Sigmoid colon (tissue), 7 donors: ENCODE results near the gene ATP6V1G1. TPM values are rescaled to one million over a fixed set of nuclear protein-coding genes. Genes with fewer than 3 reads are reported as not detected.

Experiments
- DNase-seq: peaks from one replicate; pipeline ENCODE4 v3.0.0-alpha.2; 2019
- H3K27ac ChIP-seq, 4 donors: fragments of 200-600 bp; sonication (generic); one replicate each; pipeline ENCODE4 v1.5.1; 2016 to 2019; ENCODE audit warnings: mild to moderate bottlenecking in 1 of 4
- H3K27me3 ChIP-seq, 3 donors: fragments of 200-600 bp; sonication (generic); one replicate each; pipeline ENCODE4 v1.5.1; 2019; ENCODE audit warnings: mild to moderate bottlenecking in 1 of 3
- H3K36me3 ChIP-seq, 4 donors: fragments of 200-600 bp; sonication (generic); one replicate each; pipeline ENCODE4 v1.5.1; 2016 to 2019
- H3K4me1 ChIP-seq, 4 donors: fragments of 200-600 bp; sonication (generic); one replicate each; pipeline ENCODE4 v1.5.1; 2017 to 2019
- H3K4me3 ChIP-seq, 4 donors: fragments of 200-600 bp; sonication (generic); one replicate each; pipeline ENCODE4 v1.5.1; 2017 to 2019; ENCODE audit warnings: mild to moderate bottlenecking in 2 of 4, moderate library complexity in 1 of 4
- H3K9me3 ChIP-seq, 4 donors: fragments of 200-600 bp in 3 of 4; sonication (generic) in 3 of 4; one replicate each; pipeline versions ENCODE4 v1.5.1 to v1.6.1; 2013 to 2019
- EP300 ChIP-seq, 4 donors: sonication (generic); formaldehyde crosslinking; IDR thresholded peaks; one replicate each; pipeline ENCODE4 v1.6.1; 2017; ENCODE audit warnings: antibody characterized with exemption in 4 of 4
- POLR2A ChIP-seq, 2 donors: fragments of 450-650 bp; IDR thresholded peaks; one replicate each; pipeline ENCODE4 v1.6.1; 2016; ENCODE audit warnings: antibody characterized with exemption in 2 of 2, mild to moderate bottlenecking in 2 of 2, moderate library complexity in 2 of 2
- POLR2AphosphoS5 ChIP-seq, 4 donors: sonication (generic); formaldehyde crosslinking; IDR thresholded peaks; one replicate each; pipeline ENCODE4 v1.6.1; 2017; ENCODE audit warnings: antibody characterized with exemption in 4 of 4
- WGBS, 2 donors: extraction: QIAGEN DNeasy Blood & Tissue Kit; methylation state at CpG; one replicate each; pipeline ENCODE4 v1.1.7; 2013; 5-methylcytosine and 5-hydroxymethylcytosine counted together
- intact Hi-C: fragments of 100-400 bp; cut with DNase I; formaldehyde crosslinking; loops from one replicate; pipeline ENCODE4 v1.15.1; 2023
- polyA plus RNA-seq, 3 donors: library from polyadenylated mRNA; stranded (reverse); fragments of 200-250 nt; gene quantifications; one replicate each; pipeline ENCODE4 v1.2.3, GENCODE V29; 2013
- total RNA-seq, 4 donors: library from RNA; depleted of rRNA; stranded (reverse); fragments of >200 nt; gene quantifications; one replicate each; pipeline ENCODE4 v1.1.0, GENCODE V29; 2016
- TF ChIP-seq, protein P1 (sequence below), 4 experiments: fragments of 450-650 bp in 3 of 4; fragments of 200-600 bp in 1 of 4; IDR thresholded peaks; one replicate each; pipeline ENCODE4 v1.5.1; 2016 to 2019; ENCODE audit warnings: antibody characterized with exemption in 4 of 4, mild to moderate bottlenecking in 3 of 4, moderate library complexity in 2 of 4
- donor health status: healthy with polysubstance abuse.
- donor health status: Bipolar disorder and iron deficiency.
- donor health status: healthy.

The ATP6V1G1 gene
- total and polyA plus RNA-seq, 7 donors = 114 to 256 (median 176) TPM

DNA sequence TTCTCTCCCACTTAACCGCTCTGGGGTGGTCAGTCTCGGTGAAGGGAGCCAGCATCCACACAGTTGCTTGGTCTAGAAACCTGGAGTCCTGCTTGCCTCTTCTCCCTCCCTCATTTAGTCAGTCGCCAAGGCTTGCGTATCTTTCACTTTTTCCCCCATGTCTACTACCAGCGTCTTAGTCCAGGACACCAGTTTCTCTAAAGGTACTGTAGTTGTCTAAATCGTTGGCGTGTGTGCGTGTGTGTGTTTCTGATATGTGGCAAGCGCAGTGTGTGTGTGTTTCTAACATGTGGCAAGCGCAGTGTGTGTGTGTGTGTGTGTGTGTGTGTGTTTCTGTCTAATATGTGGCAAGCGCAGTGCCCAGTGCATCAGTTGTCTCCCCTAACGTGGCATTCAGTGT, 641 bp downstream of the ATP6V1G1 start:
- 1% methylated on average over 12 of the region's 12 CpGs for WGBS, 2 donors
- peaks cover 0 to 8% (median 5%) of the 10 kb centered on the region in 4 donors for H3K36me3 ChIP-seq
- peaks cover 0 to 54% (median 52%) of the 10 kb centered on the region in 4 donors for H3K4me1 ChIP-seq
- peak overlapping the region; percentile 72 to 88 (median 76) for H3K4me3 ChIP-seq
- no peak for DNase-seq
- H3K27me3 ChIP-seq = no peaks in the 10 kb centered on the region
- intact Hi-C loops = loop anchor here (5.0 kb wide), 1 partner anchor 191 kb away; no protein-coding TSS in a partner anchor
- H3K27ac ChIP-seq = peak overlapping the region; percentile 85 to 92 (median 90)
- TF ChIP-seq POLR2A (IDR thresholded peaks at IDR 0.05) (no peak), EP300 (IDR thresholded peaks at IDR 0.05) (no peak), POLR2AphosphoS5 (IDR thresholded peaks at IDR 0.05) (no peak)
- TF ChIP-seq, protein P1, sequence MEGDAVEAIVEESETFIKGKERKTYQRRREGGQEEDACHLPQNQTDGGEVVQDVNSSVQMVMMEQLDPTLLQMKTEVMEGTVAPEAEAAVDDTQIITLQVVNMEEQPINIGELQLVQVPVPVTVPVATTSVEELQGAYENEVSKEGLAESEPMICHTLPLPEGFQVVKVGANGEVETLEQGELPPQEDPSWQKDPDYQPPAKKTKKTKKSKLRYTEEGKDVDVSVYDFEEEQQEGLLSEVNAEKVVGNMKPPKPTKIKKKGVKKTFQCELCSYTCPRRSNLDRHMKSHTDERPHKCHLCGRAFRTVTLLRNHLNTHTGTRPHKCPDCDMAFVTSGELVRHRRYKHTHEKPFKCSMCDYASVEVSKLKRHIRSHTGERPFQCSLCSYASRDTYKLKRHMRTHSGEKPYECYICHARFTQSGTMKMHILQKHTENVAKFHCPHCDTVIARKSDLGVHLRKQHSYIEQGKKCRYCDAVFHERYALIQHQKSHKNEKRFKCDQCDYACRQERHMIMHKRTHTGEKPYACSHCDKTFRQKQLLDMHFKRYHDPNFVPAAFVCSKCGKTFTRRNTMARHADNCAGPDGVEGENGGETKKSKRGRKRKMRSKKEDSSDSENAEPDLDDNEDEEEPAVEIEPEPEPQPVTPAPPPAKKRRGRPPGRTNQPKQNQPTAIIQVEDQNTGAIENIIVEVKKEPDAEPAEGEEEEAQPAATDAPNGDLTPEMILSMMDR (IDR thresholded peaks at IDR 0.05) = no peak
- H3K9me3 ChIP-seq = no peaks in the 10 kb centered on the region

DNA sequence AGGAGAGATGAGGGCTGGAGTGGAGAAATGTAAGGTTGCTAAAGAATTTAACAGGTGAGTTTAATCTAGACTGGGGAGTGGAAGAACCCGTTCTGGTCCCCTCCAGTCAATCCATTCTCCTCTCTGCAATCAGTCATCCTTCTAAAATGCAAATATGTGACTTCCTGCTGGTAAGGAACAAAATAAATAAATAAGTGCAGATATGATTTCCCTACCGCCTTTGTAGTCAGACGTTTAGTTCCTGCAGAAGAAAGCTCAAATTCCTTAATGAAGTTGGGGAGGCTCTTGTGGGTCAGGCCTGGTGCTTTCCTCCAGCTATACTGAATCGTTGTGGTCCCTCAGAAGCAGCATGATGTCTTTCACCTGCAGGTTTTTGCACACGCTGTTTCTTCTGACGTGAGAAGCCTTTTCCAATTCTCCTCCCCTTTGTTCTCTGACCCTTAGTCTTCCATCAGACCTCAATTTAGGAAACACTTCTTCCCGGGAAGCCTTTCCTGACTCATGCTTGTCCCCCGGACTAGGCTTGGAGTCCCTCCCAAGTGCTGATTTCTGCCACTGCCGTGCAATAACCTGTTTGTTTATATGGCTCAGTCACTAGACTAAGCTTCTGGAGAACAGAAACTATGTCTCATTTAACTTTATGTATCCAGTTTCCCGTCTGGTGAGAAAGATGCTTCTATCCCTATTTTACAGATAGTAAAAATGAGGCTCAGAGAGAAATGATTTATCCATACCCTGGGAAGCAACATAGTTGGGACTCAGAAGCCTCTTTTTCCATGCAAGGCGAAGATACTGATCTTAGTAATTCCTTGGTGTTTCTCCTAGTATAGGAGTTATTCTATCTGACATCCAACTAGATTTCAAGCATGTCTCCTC, 1.3 kb downstream of the ATP6V1G1 start:
- Histone ChIP-seq H3K36me3 (peaks cover 0 to 15% (median 11%) of the 10 kb centered on the region in 4 donors), H3K4me3 (peak overlapping the region; percentile 72 to 88 (median 76)), H3K27me3 (no peaks in the 10 kb centered on the region), H3K27ac (peak overlapping the region; percentile 0 to 92 (median 88)), H3K4me1 (peaks cover 0 to 54% (median 52%) of the 10 kb centered on the region in 4 donors), H3K9me3 (no peaks in the 10 kb centered on the region)
- WGBS, 2 donors = 10 to 17% methylated on average over 11 of the region's 11 CpGs
- TF ChIP-seq POLR2A (IDR thresholded peaks at IDR 0.05) = no peak
- no peak for DNase-seq
- intact Hi-C loops = loop anchor here (5.0 kb wide), 1 partner anchor 192 kb away; no protein-coding TSS in a partner anchor

DNA sequence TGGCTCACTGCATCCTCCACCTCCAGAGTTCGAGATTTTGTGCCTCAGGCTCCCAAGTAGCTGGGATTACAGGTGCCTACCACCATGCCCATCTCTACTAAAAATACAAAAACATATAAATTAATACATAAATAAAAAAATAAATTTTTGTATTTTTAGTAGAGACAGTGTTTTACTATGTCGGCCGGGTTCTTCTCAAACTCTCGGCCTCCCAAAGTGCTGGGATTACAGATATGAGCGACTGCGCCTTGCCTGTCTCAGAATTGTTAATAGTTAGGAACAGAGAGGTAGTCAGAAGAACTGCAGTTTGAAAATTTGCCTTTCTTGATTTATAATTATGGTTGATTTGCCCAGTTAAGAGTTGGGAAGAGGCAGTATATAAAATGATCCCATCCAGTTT, 2.8 kb downstream of the ATP6V1G1 start:
- H3K27me3 ChIP-seq = no peaks in the 10 kb centered on the region
- peak overlapping the region in 2 of 4 donors; percentile 65 to 90 for H3K27ac ChIP-seq
- DNase-seq = no peak
- H3K4me3 ChIP-seq = no peak overlapping the region
- TF ChIP-seq POLR2A (IDR thresholded peaks at IDR 0.05) = no peak
- no peak for TF ChIP-seq POLR2AphosphoS5 (IDR thresholded peaks at IDR 0.05)
- TF ChIP-seq EP300 (IDR thresholded peaks at IDR 0.05) = no peak
- TF ChIP-seq, protein P1 (IDR thresholded peaks at IDR 0.05) = no peak
- peaks cover 0 to 29% (median 20%) of the 10 kb centered on the region in 4 donors for H3K36me3 ChIP-seq
- intact Hi-C loops = loop anchor here (10.0 kb wide), 1 partner anchor 1974 kb away; no protein-coding TSS in a partner anchor
- peaks cover 0 to 54% (median 52%) of the 10 kb centered on the region in 4 donors for H3K4me1 ChIP-seq
- 86 to 96% methylated on average over 6 of the region's 6 CpGs for WGBS, 2 donors
- no peaks in the 10 kb centered on the region for H3K9me3 ChIP-seq

DNA sequence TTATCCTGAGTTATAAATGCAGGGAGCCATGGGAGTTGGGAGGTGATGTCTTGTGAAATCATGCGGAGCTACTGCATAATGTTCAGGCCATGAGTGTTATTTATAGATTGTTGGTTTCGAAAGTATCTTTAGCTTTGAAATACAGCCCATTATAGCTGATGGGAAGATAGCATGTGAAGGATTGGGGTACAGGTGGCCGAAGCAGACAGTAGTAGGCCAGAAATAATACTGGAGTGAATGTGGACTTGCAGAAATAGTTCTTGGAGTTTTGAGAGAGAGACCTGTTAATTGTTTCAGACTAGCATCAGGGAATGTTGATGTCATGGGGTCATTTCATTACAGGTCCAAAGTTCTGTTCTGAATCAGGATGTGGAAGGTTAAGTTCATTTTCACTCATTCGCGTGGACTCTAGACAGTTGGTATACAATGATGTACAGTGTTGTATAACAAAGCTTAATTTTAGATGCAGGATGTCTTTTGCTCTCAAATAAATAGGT, 3.8 kb downstream of the ATP6V1G1 start:
- no peak for TF ChIP-seq POLR2A (IDR thresholded peaks at IDR 0.05)
- TF ChIP-seq, protein P1 (IDR thresholded peaks at IDR 0.05) = no peak
- no peak for TF ChIP-seq POLR2AphosphoS5 (IDR thresholded peaks at IDR 0.05)
- TF ChIP-seq EP300 (IDR thresholded peaks at IDR 0.05) = no peak
- peak overlapping the region; percentile 30 to 90 (median 60) for H3K27ac ChIP-seq
- 40 to 48% methylated on average over 5 of the region's 5 CpGs for WGBS, 2 donors
- no peak for DNase-seq
- H3K4me1 ChIP-seq = peaks cover 0 to 54% (median 52%) of the 10 kb centered on the region in 4 donors
- H3K4me3 ChIP-seq = peak overlapping the region in 1 of 4 donors; percentile 6
- peaks cover 0 to 39% (median 24%) of the 10 kb centered on the region in 4 donors for H3K36me3 ChIP-seq
- intact Hi-C loops = loop anchor here (10.0 kb wide), 1 partner anchor 1973 kb away; no protein-coding TSS in a partner anchor
- H3K9me3 ChIP-seq = no peaks in the 10 kb centered on the region
- H3K27me3 ChIP-seq = no peaks in the 10 kb centered on the region

DNA sequence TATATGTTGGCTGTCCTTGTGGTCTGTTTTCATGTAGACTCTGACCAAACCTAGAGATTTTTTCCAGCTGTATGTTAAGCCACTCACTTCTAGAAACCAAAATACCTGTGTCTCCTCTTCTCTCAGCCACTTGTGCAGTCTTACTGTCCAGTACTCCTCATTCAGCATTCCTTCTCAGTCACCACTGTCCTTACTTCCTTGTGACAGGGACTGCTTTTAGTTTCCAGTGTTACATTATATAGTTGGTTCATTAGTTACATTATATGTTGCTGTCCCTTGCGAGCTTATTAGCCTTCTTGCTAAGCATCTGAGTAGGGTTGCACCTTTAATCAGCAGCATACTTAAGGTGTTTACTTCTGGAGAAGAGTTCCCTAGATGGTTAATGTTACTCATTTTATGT, 4.3 kb downstream of the ATP6V1G1 start:
- intact Hi-C loops = loop anchor here (10.0 kb wide), 1 partner anchor 1973 kb away; no protein-coding TSS in a partner anchor
- TF ChIP-seq EP300 (IDR thresholded peaks at IDR 0.05) (no peak), POLR2AphosphoS5 (IDR thresholded peaks at IDR 0.05) (no peak), POLR2A (IDR thresholded peaks at IDR 0.05) (no peak)
- TF ChIP-seq, protein P1 (IDR thresholded peaks at IDR 0.05) = no peak
- DNase-seq = no peak
- no peaks in the 10 kb centered on the region for H3K9me3 ChIP-seq
- peaks cover 0 to 51% (median 50%) of the 10 kb centered on the region in 4 donors for H3K4me1 ChIP-seq
- peak overlapping the region in 1 of 4 donors; percentile 6 for H3K4me3 ChIP-seq
- peak overlapping the region; percentile 13 to 90 (median 60) for H3K27ac ChIP-seq
- H3K36me3 ChIP-seq = peaks cover 0 to 44% (median 26%) of the 10 kb centered on the region in 4 donors
- 51 to 65% methylated on average over 1 of the region's 1 CpG for WGBS, 2 donors
- H3K27me3 ChIP-seq = no peaks in the 10 kb centered on the region
